H9 (cell line): ENCODE measurements around the gene PCDHB4. TPM values are rescaled to one million over a fixed set of nuclear protein-coding genes. Genes with fewer than 3 reads are reported as not detected.

Experiments
- DNase-seq: peaks from one replicate; pipeline ENCODE4 v3.0.0-alpha.2; 2017
- H2AFZ ChIP-seq: one replicate; pipeline ENCODE4 v1.6.1; 2013; ENCODE audit warnings: mild to moderate bottlenecking, low read length, control low read depth, moderate library complexity
- H2AK5ac ChIP-seq: 2 replicates; pipeline ENCODE4 v1.6.1; 2013; ENCODE audit warnings: low read length, control low read depth, mixed read lengths; ENCODE audit not compliant: insufficient read length
- H2BK120ac ChIP-seq: one replicate; pipeline ENCODE4 v1.6.1; 2013; ENCODE audit warnings: low read depth, mild to moderate bottlenecking, low read length, control low read depth, inconsistent platforms; ENCODE audit not compliant: poor library complexity, severe bottlenecking
- H2BK12ac ChIP-seq: 2 replicates; pipeline ENCODE4 v1.6.1; 2013; ENCODE audit warnings: low read length, control low read depth, mixed read lengths, low read depth; ENCODE audit not compliant: insufficient read length
- H2BK15ac ChIP-seq: 2 replicates; pipeline ENCODE4 v1.6.1; 2013; ENCODE audit warnings: low read depth, low read length, control low read depth
- H2BK20ac ChIP-seq: one replicate; pipeline ENCODE4 v1.6.1; 2013; ENCODE audit warnings: low read depth, mild to moderate bottlenecking, low read length, control low read depth, inconsistent platforms; ENCODE audit not compliant: poor library complexity, severe bottlenecking
- H2BK5ac ChIP-seq: 2 replicates; pipeline ENCODE4 v1.6.1; 2013; ENCODE audit warnings: low read length, control low read depth, mixed read lengths; ENCODE audit not compliant: insufficient read length
- H3K14ac ChIP-seq: 2 replicates; pipeline ENCODE4 v1.6.1; 2013; ENCODE audit warnings: low read length, control low read depth; ENCODE audit not compliant: insufficient read depth
- H3K18ac ChIP-seq: 2 replicates; pipeline ENCODE4 v1.6.1; 2013; ENCODE audit warnings: low read depth, mild to moderate bottlenecking, mixed read lengths, low read length, control low read depth; ENCODE audit not compliant: insufficient read length
- H3K23ac ChIP-seq: 2 replicates; pipeline ENCODE4 v1.6.1; 2013; ENCODE audit warnings: low read length, control low read depth, mixed read lengths, low read depth; ENCODE audit not compliant: insufficient read length
- H3K23me2 ChIP-seq: 2 replicates; pipeline ENCODE4 v1.6.1; 2013; ENCODE audit warnings: low read depth, mild to moderate bottlenecking, mixed read lengths, low read length, control low read depth; ENCODE audit not compliant: insufficient read length, poor library complexity, severe bottlenecking
- H3K27ac ChIP-seq: 2 replicates; pipeline ENCODE4 v1.5.1; 2013; ENCODE audit warnings: low read length, control low read depth, mixed read lengths, low read depth; ENCODE audit not compliant: insufficient read length
- H3K27me3 ChIP-seq: 2 replicates; pipeline ENCODE4 v1.6.1; 2013; ENCODE audit warnings: low read length, control low read depth, inconsistent platforms; ENCODE audit not compliant: insufficient read depth
- H3K4ac ChIP-seq: 2 replicates; pipeline ENCODE4 v1.6.1; 2013; ENCODE audit warnings: low read depth, mild to moderate bottlenecking, control low read depth, inconsistent platforms, low read length, moderate library complexity
- H3K4me1 ChIP-seq: 2 replicates; pipeline ENCODE4 v1.6.1; 2013; ENCODE audit warnings: low read length, control low read depth, inconsistent platforms; ENCODE audit not compliant: insufficient read depth
- H3K4me2 ChIP-seq: 2 replicates; pipeline ENCODE4 v1.6.1; 2013; ENCODE audit warnings: low read length, control low read depth, mixed read lengths; ENCODE audit not compliant: insufficient read length, insufficient read depth
- H3K56ac ChIP-seq: 2 replicates; pipeline ENCODE4 v1.6.1; 2013; ENCODE audit warnings: low read depth, mild to moderate bottlenecking, mixed read lengths, low read length, control low read depth; ENCODE audit not compliant: insufficient read length
- H3K79me1 ChIP-seq: 2 replicates; pipeline ENCODE4 v1.6.1; 2013; ENCODE audit warnings: low read depth, mild to moderate bottlenecking, moderate library complexity, low read length, control low read depth, inconsistent platforms; ENCODE audit not compliant: insufficient read depth, poor library complexity, severe bottlenecking
- H3K79me2 ChIP-seq: 2 replicates; pipeline ENCODE4 v1.6.1; 2013; ENCODE audit warnings: low read length, control low read depth, inconsistent platforms; ENCODE audit not compliant: insufficient read depth
- H3K9ac ChIP-seq: 2 replicates; pipeline ENCODE4 v1.6.1; 2013; ENCODE audit warnings: low read length, control low read depth, mixed read lengths; ENCODE audit not compliant: insufficient read length; ENCODE audit errors: extremely low read depth
- H3K9me3 ChIP-seq: one replicate; pipeline ENCODE4 v1.6.1; 2013; ENCODE audit warnings: low read depth, low read length, inconsistent platforms; ENCODE audit not compliant: control insufficient read depth
- H3T11ph ChIP-seq: one replicate; pipeline ENCODE4 v1.6.1; 2013; ENCODE audit warnings: mild to moderate bottlenecking, low read length, control low read depth, inconsistent platforms
- H4K20me1 ChIP-seq: one replicate; pipeline ENCODE4 v1.6.1; 2013; ENCODE audit not compliant: control insufficient read depth, insufficient read length, insufficient read depth
- H4K5ac ChIP-seq: 2 replicates; pipeline ENCODE4 v1.6.1; 2013; ENCODE audit warnings: low read depth, mild to moderate bottlenecking, mixed read lengths, low read length, control low read depth; ENCODE audit not compliant: insufficient read length
- H4K8ac ChIP-seq: replicated peaks from 2 replicates; pipeline ENCODE4 v1.6.1; 2013; ENCODE audit warnings: low read length, control low read depth, mixed read lengths, low read depth; ENCODE audit not compliant: insufficient read length
- H4K91ac ChIP-seq: 2 replicates; pipeline ENCODE4 v1.6.1; 2013; ENCODE audit warnings: low read depth, mild to moderate bottlenecking, moderate library complexity, mixed read lengths, low read length, control low read depth; ENCODE audit not compliant: insufficient read length
- H3K27ac Mint-ChIP-seq, 3 experiments: 2 replicates in 2 of 3; 3 replicates in 1 of 3; pipeline ENCODE4 v1.8.0; 2020 to 2021; ENCODE audit warnings: mixed read lengths in 3 of 3, mild to moderate bottlenecking in 1 of 3, moderate library complexity in 1 of 3
- H3K27me3 Mint-ChIP-seq: 2 replicates; pipeline ENCODE4 v1.8.0; 2021; ENCODE audit warnings: low read depth, mild to moderate bottlenecking, moderate library complexity, mixed read lengths
- H3K36me3 Mint-ChIP-seq, 3 experiments: 2 replicates in 2 of 3; 3 replicates in 1 of 3; pipeline ENCODE4 v1.8.0; 2020 to 2021; ENCODE audit warnings: low read depth in 3 of 3, mixed read lengths in 3 of 3; ENCODE audit not compliant: insufficient read depth in 1 of 3
- H3K4me1 Mint-ChIP-seq, 2 experiments: 2 replicates each; pipeline ENCODE4 v1.8.0; 2020; ENCODE audit warnings: mixed read lengths in 2 of 2
- H3K4me3 Mint-ChIP-seq, 2 experiments: 2 replicates in 1 of 2; 3 replicates in 1 of 2; pipeline ENCODE4 v1.8.0; 2020 to 2021; ENCODE audit warnings: mild to moderate bottlenecking in 2 of 2, mixed read lengths in 2 of 2, moderate library complexity in 1 of 2
- H3K9me3 Mint-ChIP-seq, 2 experiments: 2 replicates in 1 of 2; 3 replicates in 1 of 2; pipeline ENCODE4 v1.8.0; 2020; ENCODE audit warnings: mild to moderate bottlenecking in 2 of 2, mixed read lengths in 2 of 2, moderate library complexity in 1 of 2
- CTCF ChIP-seq: fragments of 200-600 bp; sonication (generic); conservative IDR thresholded peaks from 3 replicates; pipeline ENCODE4 v1.8.0; 2021; ENCODE audit warnings: antibody characterized with exemption, mild to moderate bottlenecking
- WGBS: extraction: QIAGEN DNeasy Blood & Tissue Kit; methylation state at CpG from one replicate; pipeline ENCODE4 v1.1.7; 2013; ENCODE audit warnings: missing lambda C conversion rate, low lambda C conversion rate, mixed read lengths; ENCODE audit not compliant: insufficient read length; ENCODE audit errors: extremely low coverage; 5-methylcytosine and 5-hydroxymethylcytosine counted together
- total RNA-seq: library from RNA; stranded (reverse); gene quantifications from 2 replicates; pipeline ENCODE4 v1.2.1, GENCODE V29; 2021

Gene PCDHB4
- total RNA-seq, 1 experiment from 2014 or later, result 1.6 TPM

GRCh38 chr5:141105350-141105749, 16.3 kb upstream of the PCDHB4 start:
- Histone ChIP-seq H4K91ac (no peak overlapping the region), H2BK5ac (no peak overlapping the region), H4K20me1 (no peaks in the 10 kb centered on the region), H3K23me2 (no peaks in the 10 kb centered on the region), H3K27me3 (no peaks in the 10 kb centered on the region), H3K27ac (no peak overlapping the region), H2BK15ac (no peak overlapping the region), H3K56ac (no peak overlapping the region), H3T11ph (no peak overlapping the region), H3K4me1 (no peaks in the 10 kb centered on the region), H3K79me2 (no peaks in the 10 kb centered on the region), H3K4ac (no peak overlapping the region), H3K18ac (no peak overlapping the region), H4K8ac (no peak overlapping the region), H3K4me2 (no peak overlapping the region), H2BK120ac (no peak overlapping the region), H2AK5ac (no peak overlapping the region), H3K9ac (no peak overlapping the region), H3K9me3 (no peaks in the 10 kb centered on the region), H2BK12ac (no peak overlapping the region), H3K23ac (no peak overlapping the region), H4K5ac (no peak overlapping the region), H2AFZ (no peak overlapping the region), H3K14ac (no peak overlapping the region), H3K79me1 (peaks cover 3% of the 10 kb centered on the region), H2BK20ac (no peak overlapping the region)
- Mint-ChIP-seq H3K4me1 (peaks cover 1 to 6% of the 10 kb centered on the region in 2 experiments; a peak in 3 of 4 replicates), H3K27ac (no peak overlapping the region), H3K9me3 (peaks cover 29 to 40% of the 10 kb centered on the region in 2 experiments), H3K4me3 (no peak overlapping the region), H3K27me3 (no peaks in the 10 kb centered on the region), H3K36me3 (peaks cover 25 to 49% (median 36%) of the 10 kb centered on the region in 3 experiments)
- DNase-seq, result no peak
- TF ChIP-seq CTCF, result no peak
- WGBS, result no CpG with 5 or more reads among the region's 2 CpGs
